A549 (cell line): Measurements from ENCODE around the gene ACVR1B. TPM values are rescaled to one million over a fixed set of nuclear protein-coding genes. Genes with fewer than 3 reads are reported as not detected.
A peak's percentile ranks its signal among the peaks of the same experiment; 100 is the strongest.

ENCODE experiments used
- ATAC-seq, 2 experiments: fragments of 200-7000 bp in 1 of 2; fragments of >200 bp in 1 of 2; cut with Nextera tagmentation in 1 of 2; cut with Tn5 transposase in 1 of 2; 3 replicates each; pipeline versions ENCODE4 v1.8.0 to v1.9.1; 2018 to 2020; ENCODE audit warnings: mild to moderate bottlenecking in 1 of 2, moderate library complexity in 1 of 2
- CTCF ChIA-PET: fragments of 300-600 bp; sonication (Branson Sonifier 250); formaldehyde crosslinking; extraction: SDS; loops from one replicate; lab custom pipeline; 2021; ENCODE audit warnings: antibody characterized with exemption, inconsistent platforms; lab: Yijun Ruan, JAX
- POLR2A ChIA-PET: fragments of 350-600 bp; formaldehyde crosslinking; extraction: SDS; loops from one replicate; lab custom pipeline; 2021; ENCODE audit warnings: antibody characterized with exemption, inconsistent platforms; lab: Yijun Ruan, JAX
- DNase-seq, 2 experiments: peaks; one replicate each; pipeline versions ENCODE4 v3.0.0 to v3.0.0-alpha.2; 2011 to 2016; ENCODE audit warnings: low read depth in 1 of 2, low spot score in 1 of 2
- FAIRE-seq: peaks from 2 replicates; lab custom pipeline; 2011; peaks lifted over from hg19 to GRCh38; lab: Jason Lieb, UNC
- H3K27ac ChIP-seq, 2 experiments: fragments of >200 bp; sonication (Bioruptor Twin); formaldehyde crosslinking; 3 replicates each; pipeline ENCODE4 v1.5.1; 2016 to 2017
- H3K4me1 ChIP-seq: fragments of >200 bp; sonication (Bioruptor Twin); formaldehyde crosslinking; 3 replicates; pipeline ENCODE4 v1.6.1; 2016
- H3K4me2 ChIP-seq: fragments of >200 bp; sonication (Bioruptor Twin); formaldehyde crosslinking; 3 replicates; pipeline ENCODE4 v1.6.1; 2016
- H3K4me3 ChIP-seq: fragments of >200 bp; sonication (Bioruptor Twin); formaldehyde crosslinking; 3 replicates; pipeline ENCODE4 v1.5.1; 2016
- H3K9me3 ChIP-seq: fragments of >200 bp; sonication (Bioruptor Twin); formaldehyde crosslinking; 3 replicates; pipeline ENCODE4 v1.6.1; 2016
- CEBPB ChIP-seq, 2 experiments: fragments of >200 bp in 1 of 2; sonication (Bioruptor Twin) in 1 of 2; formaldehyde crosslinking in 1 of 2; IDR thresholded peaks; 2 replicates each; pipeline ENCODE4 v1.6.1; 2012 to 2016
- CHD4 ChIP-seq: fragments of 200-600 bp; sonication (generic); IDR thresholded peaks from 2 replicates; pipeline ENCODE4 v1.6.1; 2016; ENCODE audit warnings: antibody characterized with exemption, mild to moderate bottlenecking, borderline replicate concordance
- EHF ChIP-seq: fragments of 250-450 bp; sonication (Bioruptor Pico); IDR thresholded peaks from 2 replicates; pipeline ENCODE4 v1.5.0; 2020; ENCODE audit warnings: mild to moderate bottlenecking
- EHMT2 ChIP-seq: fragments of 200-600 bp; sonication (generic); IDR thresholded peaks from 2 replicates; pipeline ENCODE4 v1.6.1; 2016; ENCODE audit warnings: antibody characterized with exemption, low read depth, mild to moderate bottlenecking, moderate library complexity
- ELK1 ChIP-seq: fragments of 150-350 bp; IDR thresholded peaks from 2 replicates; pipeline ENCODE4 v1.6.1; 2014; ENCODE audit warnings: low read depth, mild to moderate bottlenecking, low read length
- ESRRA ChIP-seq: fragments of 150-350 bp; IDR thresholded peaks from 2 replicates; pipeline ENCODE4 v1.6.1; 2014; ENCODE audit warnings: mild to moderate bottlenecking, low read length, borderline replicate concordance
- FOSB ChIP-seq: fragments of 250-450 bp; sonication (Bioruptor Pico); IDR thresholded peaks from 2 replicates; pipeline ENCODE4 v1.5.0; 2020; ENCODE audit warnings: mild to moderate bottlenecking, moderate library complexity
- HDAC2 ChIP-seq: fragments of 200-600 bp; sonication (generic); IDR thresholded peaks from 2 replicates; pipeline ENCODE4 v1.6.1; 2016
- HMGXB4 ChIP-seq: fragments of 250-450 bp; sonication (Bioruptor Pico); IDR thresholded peaks from 2 replicates; pipeline ENCODE4 v1.5.0; 2021; ENCODE audit warnings: mild to moderate bottlenecking, moderate library complexity, borderline replicate concordance
- HOXA7 ChIP-seq: fragments of 250-450 bp; sonication (Bioruptor Pico); IDR thresholded peaks from 2 replicates; pipeline ENCODE4 v1.5.0; 2020; ENCODE audit warnings: mild to moderate bottlenecking, moderate library complexity
- HOXB13 ChIP-seq: fragments of 250-450 bp; sonication (Bioruptor Pico); IDR thresholded peaks from 2 replicates; pipeline ENCODE4 v1.5.0; 2020; ENCODE audit warnings: low read depth, mild to moderate bottlenecking, moderate library complexity
- HOXB5 ChIP-seq: fragments of 250-450 bp; sonication (Bioruptor Pico); IDR thresholded peaks from 2 replicates; pipeline ENCODE4 v1.5.0; 2020; ENCODE audit warnings: mild to moderate bottlenecking, moderate library complexity
- JUN ChIP-seq, 2 experiments: fragments of >200 bp; sonication (Bioruptor Twin); formaldehyde crosslinking; IDR thresholded peaks; 2 replicates in 1 of 2; 3 replicates in 1 of 2; pipeline ENCODE4 v1.6.1; 2016 to 2017
- JUNB ChIP-seq: fragments of >200 bp; sonication (Bioruptor Twin); formaldehyde crosslinking; IDR thresholded peaks from 2 replicates; pipeline ENCODE4 v1.6.1; 2016
- MAFK ChIP-seq: fragments of 450-650 bp; IDR thresholded peaks from 2 replicates; pipeline ENCODE4 v1.6.1; 2014; ENCODE audit not compliant: partially characterized antibody
- NFE2L2 ChIP-seq: fragments of 150-350 bp; conservative IDR thresholded peaks from 2 replicates; pipeline ENCODE4 v1.6.1; 2014; ENCODE audit warnings: low read length
- NPAS2 ChIP-seq: fragments of 250-450 bp; sonication (Bioruptor Pico); IDR thresholded peaks from 2 replicates; pipeline ENCODE4 v1.8.0; 2022; ENCODE audit warnings: mild to moderate bottlenecking, moderate library complexity, borderline replicate concordance
- RFX5 ChIP-seq: fragments of 450-650 bp; IDR thresholded peaks from 2 replicates; pipeline ENCODE4 v1.7.1; 2014; ENCODE audit warnings: antibody characterized with exemption, mild to moderate bottlenecking, moderate library complexity
- SMC3 ChIP-seq: fragments of >200 bp; sonication (Bioruptor Twin); formaldehyde crosslinking; IDR thresholded peaks from 3 replicates; pipeline ENCODE4 v1.6.1; 2018; ENCODE audit warnings: inconsistent platforms
- SREBF2 ChIP-seq: fragments of 450-650 bp; IDR thresholded peaks from 2 replicates; pipeline ENCODE4 v1.6.1; 2014; ENCODE audit warnings: mild to moderate bottlenecking, moderate library complexity
- TFCP2L1 ChIP-seq: fragments of 250-450 bp; sonication (Bioruptor Pico); IDR thresholded peaks from 2 replicates; pipeline ENCODE4 v1.5.0; 2021; ENCODE audit warnings: mild to moderate bottlenecking
- USF2 ChIP-seq: fragments of 450-650 bp; IDR thresholded peaks from 2 replicates; pipeline ENCODE4 v1.6.1; 2014; ENCODE audit warnings: antibody characterized with exemption
- ZC3H11A ChIP-seq: fragments of 450-650 bp; IDR thresholded peaks from 2 replicates; pipeline ENCODE4 v1.6.1; 2014; ENCODE audit warnings: antibody characterized with exemption, mild to moderate bottlenecking
- ZFP36 ChIP-seq: fragments of 450-650 bp; IDR thresholded peaks from 2 replicates; pipeline ENCODE4 v1.6.1; 2014; ENCODE audit warnings: borderline replicate concordance; ENCODE audit not compliant: partially characterized antibody
- ZNF302 ChIP-seq: fragments of 250-450 bp; sonication (Bioruptor Pico); IDR thresholded peaks from 2 replicates; pipeline ENCODE4 v1.9.0; 2021; ENCODE audit warnings: inconsistent platforms, mild to moderate bottlenecking, moderate library complexity
- ZSCAN20 ChIP-seq: fragments of 250-450 bp; sonication (Bioruptor Pico); IDR thresholded peaks from 2 replicates; pipeline ENCODE4 v1.8.0; 2022; ENCODE audit warnings: mild to moderate bottlenecking, moderate library complexity
- WGBS: methylation state at CpG from one replicate; pipeline ENCODE4 v1.1.6; 2017; ENCODE audit errors: missing lambda C conversion rate; 5-methylcytosine and 5-hydroxymethylcytosine counted together
- polyA plus RNA-seq, 4 experiments: library from polyadenylated mRNA; depleted of rRNA in 3 of 4; stranded (reverse); fragments of >200 nt; fragmentation: RNase III in 1 of 4; extraction: RNeasy Plus Mini Kit Qiagen cat#74134 plus additional on column Dnase treatment in 1 of 4; gene quantifications; 2 replicates in 3 of 4; 3 replicates in 1 of 4; pipeline ENCODE4 v1.2.3, GENCODE V29; 2011 to 2017

The ACVR1B gene
- polyA plus RNA-seq, 2 of the 4 experiments (the other 2 are of a cell fraction): 15.2 to 18.4 TPM

GRCh38 chr12:52024845-52025230 is 73.3 kb downstream of the ACVR1B start:
- Histone ChIP-seq H3K4me2 (peak overlapping the region; percentile 68; the same call in 2 of the 3 replicates), H3K9me3 (no peaks in the 10 kb centered on the region), H3K4me3 (no peak overlapping the region), H3K27ac (peak overlapping the region; percentile 63 to 80; a peak in 4 of 6 replicates), H3K4me1 (peaks cover 24% of the 10 kb centered on the region)
- DNase-seq: no peak
- POLR2A ChIA-PET: interaction anchor here (0.9 to 1.6 kb wide), 4 partner anchors 26 to 855 kb away, joined by 3 to 18 read pairs (median 8); partner anchors contain the start of genes ATG101 and NR4A1
- ATAC-seq: no peak
- WGBS: 87% methylated on average over 15 of the region's 15 CpGs
- FAIRE-seq: no peak
- no peak for TF ChIP-seq MAFK
- TF ChIP-seq USF2: no peak
- no peak for TF ChIP-seq ZC3H11A
- TF ChIP-seq HDAC2: no peak
- TF ChIP-seq HOXB5 (CRISPR knock-in tag): no peak
- TF ChIP-seq HOXB13 (CRISPR knock-in tag): no peak
- no peak for TF ChIP-seq HOXA7 (CRISPR knock-in tag)
- no peak for TF ChIP-seq ZNF302 (CRISPR knock-in tag)
- no peak for TF ChIP-seq SREBF2
- TF ChIP-seq ELK1: no peak
- no peak for TF ChIP-seq CHD4
- no peak for TF ChIP-seq CEBPB (IDR thresholded peaks at IDR 0.05)
- CTCF ChIA-PET: interaction anchor here (0.7 to 41.8 kb wide), 43 partner anchors 8 to 920 kb away, joined by 3 to 1730 read pairs (median 4); partner anchors contain the start of genes ANKRD33, ATG101, NR4A1 and SMIM41

- TF ChIP-seq EHF: no peak
- TF ChIP-seq SREBF2: no peak
- TF ChIP-seq NFE2L2: no peak
- TF ChIP-seq JUN (IDR thresholded peaks at IDR 0.05): no peak
- no peak for TF ChIP-seq RFX5
- no peak for TF ChIP-seq JUNB
- TF ChIP-seq TFCP2L1 (CRISPR knock-in tag): no peak
- TF ChIP-seq EHMT2: no peak
- no peak for TF ChIP-seq ELK1
- TF ChIP-seq HMGXB4: no peak
- TF ChIP-seq NPAS2 (CRISPR knock-in tag): no peak
- no peak for TF ChIP-seq ESRRA
- no peak for TF ChIP-seq SMC3
- TF ChIP-seq ZSCAN20 (CRISPR knock-in tag): no peak
- TF ChIP-seq ZFP36: no peak
- no peak for TF ChIP-seq FOSB (CRISPR knock-in tag)
- no peak for TF ChIP-seq MAFK
- peak overlapping the region; percentile 27; the same call in 1 of the 3 replicates for H3K4me3 ChIP-seq
- FAIRE-seq (no peak), ATAC-seq (no peak), DNase-seq (no peak)
- ChIA-PET CTCF (interaction anchor here (0.6 to 41.8 kb wide), 35 partner anchors 10 to 967 kb away, joined by 3 to 1730 read pairs (median 5); partner anchors contain the start of genes ATG101, KRT80, NR4A1 and SMIM41), POLR2A (interaction anchor here (0.6 to 1.6 kb wide), 6 partner anchors 26 to 943 kb away, joined by 3 to 18 read pairs (median 3); partner anchors contain the start of gene ATG101)
- whole genome bisulfite sequencing: 63% methylated on average over 5 of the region's 5 CpGs
- H3K4me2 ChIP-seq: peak overlapping the region; percentile 68
- peak overlapping the region in 1 of 2 experiments; percentile 80; a peak in 3 of 6 replicates for H3K27ac ChIP-seq
- peaks cover 21% of the 10 kb centered on the region for H3K4me1 ChIP-seq
- H3K9me3 ChIP-seq: no peaks in the 10 kb centered on the region
Observed at GRCh38 chr12:52026263-52026662, 74.8 kb downstream of the ACVR1B start.
